Non-pigmented ciliary epithelial cell (primary cell): ENCODE results near the gene CRAT.

Experiments
- DNase-seq: peaks from one replicate; pipeline ENCODE4 v3.0.0-alpha.2; 2010; ENCODE audit warnings: low read depth

CRAT gene

DNA sequence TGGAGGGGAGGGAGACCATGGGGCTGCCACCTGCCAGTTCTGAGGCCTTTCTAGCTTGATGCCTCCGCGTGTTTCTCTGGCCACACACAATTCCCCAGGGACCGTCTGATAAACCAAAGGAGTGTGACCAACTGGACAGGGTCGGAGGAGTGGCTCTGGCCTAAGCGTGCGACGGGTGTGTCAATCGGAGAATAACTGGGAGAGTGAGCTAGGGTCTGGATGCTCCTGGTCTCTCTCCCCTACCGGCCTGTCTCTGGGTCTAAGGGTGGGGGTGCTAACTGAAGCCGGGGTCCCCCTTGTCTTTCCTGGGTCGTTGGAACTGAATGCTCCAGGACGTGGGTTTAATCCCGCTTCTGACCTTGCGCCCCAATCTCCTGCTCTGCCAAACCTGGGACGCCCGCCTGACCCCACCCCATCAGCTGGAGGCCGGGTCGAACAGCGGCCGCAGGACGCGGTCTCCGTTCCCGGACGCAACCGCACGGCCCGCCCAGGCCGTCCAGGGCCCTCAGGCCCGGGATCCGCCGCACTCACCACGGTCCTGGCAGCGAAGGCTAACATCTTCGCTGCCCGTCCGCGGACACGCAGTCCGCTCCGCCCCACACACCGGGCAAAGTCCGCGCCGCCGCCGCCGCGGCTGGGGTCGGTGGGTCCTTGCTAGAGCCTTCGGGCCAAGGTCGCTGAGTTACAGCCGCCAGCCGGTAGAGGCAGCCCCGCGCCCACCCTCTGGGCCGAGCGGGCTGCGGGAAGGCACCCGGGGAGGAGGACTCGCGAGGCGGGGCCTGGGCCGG, 447 bp downstream of the CRAT start:
- DNase-seq: no peak

DNA sequence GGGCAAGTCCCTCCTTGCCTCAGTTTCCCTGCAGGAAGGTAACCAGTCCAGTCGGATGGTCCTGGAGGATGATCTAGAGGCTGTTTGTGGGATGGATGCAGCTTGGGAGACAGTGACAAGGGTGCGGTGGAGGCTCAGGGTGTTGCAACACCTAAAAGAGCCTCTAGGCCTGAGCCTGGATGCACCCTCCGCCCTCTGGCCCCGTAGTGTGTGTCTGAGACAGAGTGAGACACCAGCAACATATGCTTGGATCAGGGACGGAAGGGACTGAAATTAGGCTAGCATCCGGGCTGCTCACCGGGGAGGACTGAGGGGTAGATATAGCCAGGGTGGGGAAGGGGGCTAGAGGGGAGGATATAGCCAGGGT, 1.1 kb downstream of the CRAT start:
- DNase-seq: no peak

DNA sequence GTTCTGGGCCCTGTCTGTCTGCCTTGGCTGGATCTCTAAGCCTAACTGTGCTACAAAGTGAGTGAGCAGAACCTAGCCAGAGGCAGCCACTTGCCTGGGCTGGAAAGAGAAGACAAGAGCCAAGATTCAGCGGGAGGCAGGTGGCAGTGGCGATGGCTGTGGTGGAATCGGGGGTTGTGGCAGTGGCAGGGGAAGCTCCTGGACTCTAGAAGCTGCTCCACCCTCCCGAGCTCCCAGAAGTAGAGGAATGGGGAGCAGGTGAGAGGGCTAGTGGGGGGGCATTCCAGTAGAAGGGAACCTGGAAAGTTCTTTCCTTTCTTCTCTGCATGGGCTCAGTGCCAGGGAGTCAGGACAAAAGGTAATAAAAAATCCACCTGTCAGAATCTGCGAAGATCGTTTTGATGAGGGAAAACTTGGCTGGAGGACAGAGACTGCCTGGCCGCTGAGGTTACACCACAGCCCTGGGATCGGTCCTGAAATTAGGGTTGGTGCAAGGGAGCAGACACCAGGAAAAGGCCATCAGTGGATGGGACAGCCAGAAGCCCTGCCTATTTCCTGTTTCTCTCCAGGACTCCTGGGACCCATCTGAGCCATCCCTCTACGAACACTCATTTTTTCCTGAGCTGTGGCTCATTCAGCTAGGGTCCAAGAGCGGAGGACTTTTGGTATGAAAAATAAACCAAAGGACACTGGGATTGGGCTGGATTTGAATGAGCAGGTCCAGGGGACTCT, 1.6 kb downstream of the CRAT start:
- DNase-seq: no peak

DNA sequence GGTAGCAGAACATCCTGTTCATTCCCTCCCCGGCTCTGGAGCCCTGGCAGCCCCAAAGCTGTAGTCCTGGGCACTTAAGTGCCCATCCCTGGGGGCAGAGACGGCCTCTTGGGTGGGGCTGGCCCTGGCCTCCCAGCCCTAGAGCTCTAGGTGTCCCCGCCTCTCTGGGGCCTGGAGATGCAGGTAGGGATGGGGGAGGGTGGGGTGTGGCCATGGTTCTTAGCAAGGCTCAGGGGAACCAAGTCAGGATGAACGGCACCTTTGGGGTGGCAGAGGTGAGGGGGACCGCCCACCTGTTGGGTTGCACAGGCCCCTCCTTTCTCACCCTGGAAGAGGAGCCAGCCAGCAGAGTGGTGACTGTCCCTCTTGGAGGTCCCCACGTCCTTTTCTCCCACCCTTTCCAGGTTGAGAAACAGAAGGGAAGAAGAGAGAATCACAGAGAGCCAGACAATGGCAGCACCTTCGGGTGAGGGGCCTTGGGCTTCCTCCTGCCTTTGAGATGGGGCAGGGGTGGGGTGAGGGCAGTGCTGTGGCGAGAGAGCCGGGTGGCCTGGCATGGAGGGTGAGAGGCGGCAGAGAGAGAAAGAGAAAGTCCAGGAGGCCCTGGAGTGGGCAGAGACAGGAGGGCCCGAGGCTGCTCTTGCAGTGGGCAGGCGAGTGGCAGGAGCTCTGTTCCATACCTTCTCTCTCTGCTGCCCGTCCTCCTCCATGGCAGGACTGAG, 2.3 kb downstream of the CRAT start:
- no peak for DNase-seq

DNA sequence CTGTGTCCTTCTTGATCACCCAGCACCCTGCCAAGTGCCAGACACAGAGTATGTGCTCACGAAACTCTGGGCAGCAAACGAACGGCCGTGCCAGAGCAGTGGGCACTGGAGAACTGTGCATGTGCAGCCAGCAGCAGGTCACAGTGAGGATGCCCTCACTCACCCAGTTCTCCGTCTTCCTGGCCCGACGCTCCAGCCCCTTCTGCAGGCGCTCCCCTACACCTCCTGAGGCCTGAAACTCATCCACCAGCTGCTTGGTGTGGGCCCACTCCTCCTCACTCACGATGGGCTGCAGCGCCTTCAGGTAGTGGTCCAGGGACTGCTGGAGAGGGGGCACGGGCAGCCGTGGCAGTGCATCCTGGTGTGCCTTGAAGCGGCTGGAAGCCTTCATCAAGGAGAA, 2.9 kb downstream of the CRAT start:
- no peak for DNase-seq

DNA sequence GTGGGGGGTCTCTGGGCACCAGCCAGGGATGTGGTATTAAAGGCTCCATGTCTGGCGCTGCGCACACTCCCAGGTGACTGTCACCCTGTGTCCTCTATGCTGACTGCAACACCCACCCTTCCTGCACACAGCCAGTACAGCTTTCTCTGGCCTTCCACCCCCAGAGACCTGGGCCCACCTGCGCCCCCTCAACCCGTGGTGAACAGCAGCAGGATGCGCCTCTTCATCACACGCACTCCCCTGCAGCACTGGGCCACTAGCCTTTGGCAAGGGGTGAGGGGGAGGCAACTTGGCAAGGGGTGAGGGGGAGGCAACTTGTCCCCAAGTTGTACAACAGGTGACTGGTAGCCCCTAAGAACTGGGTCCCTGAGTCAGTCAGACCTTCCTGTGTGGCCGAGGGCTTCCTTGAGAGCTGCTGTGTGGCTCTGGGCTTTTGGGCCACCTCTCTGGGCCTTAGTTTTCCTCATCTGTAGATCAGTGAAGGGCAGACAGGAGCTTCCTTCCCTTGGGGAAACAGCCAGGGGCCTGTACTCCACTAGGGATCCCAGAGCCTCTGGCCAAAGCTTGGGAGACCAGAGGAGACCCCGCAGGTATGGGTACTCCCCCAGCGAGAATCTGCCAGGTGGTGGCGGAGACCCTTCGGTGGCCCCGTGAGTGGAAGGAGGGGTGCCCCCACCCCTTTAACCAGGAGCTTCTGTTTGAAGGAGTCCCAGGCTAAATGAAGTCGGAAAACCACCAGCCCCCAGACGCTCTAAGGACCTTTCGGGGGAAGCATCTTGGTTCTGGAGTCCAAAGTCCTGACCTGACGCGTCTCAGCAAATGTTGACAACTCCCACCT, 4.5 kb downstream of the CRAT start:
- no peak for DNase-seq

DNA sequence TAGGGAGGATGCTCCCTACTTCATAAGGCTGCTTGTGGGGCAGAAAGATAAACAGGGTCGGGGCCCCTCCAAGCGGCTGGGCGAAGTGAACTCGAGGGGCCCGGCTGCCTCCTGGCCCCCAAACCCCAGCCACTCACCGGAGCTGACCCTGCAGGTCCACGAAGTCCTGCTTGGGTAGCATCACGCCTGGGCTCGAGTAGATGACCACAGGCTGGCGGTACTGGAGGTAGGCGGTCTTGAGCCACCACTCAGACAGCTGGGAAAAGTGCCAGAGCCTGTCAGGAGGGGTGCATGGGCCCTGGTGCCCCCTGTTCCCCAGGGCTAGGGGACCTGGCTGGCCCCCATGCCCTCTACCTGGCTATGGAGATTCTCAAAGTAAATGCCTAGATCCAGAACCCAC, 6.5 kb downstream of the CRAT start:
- DNase-seq: no peak

DNA sequence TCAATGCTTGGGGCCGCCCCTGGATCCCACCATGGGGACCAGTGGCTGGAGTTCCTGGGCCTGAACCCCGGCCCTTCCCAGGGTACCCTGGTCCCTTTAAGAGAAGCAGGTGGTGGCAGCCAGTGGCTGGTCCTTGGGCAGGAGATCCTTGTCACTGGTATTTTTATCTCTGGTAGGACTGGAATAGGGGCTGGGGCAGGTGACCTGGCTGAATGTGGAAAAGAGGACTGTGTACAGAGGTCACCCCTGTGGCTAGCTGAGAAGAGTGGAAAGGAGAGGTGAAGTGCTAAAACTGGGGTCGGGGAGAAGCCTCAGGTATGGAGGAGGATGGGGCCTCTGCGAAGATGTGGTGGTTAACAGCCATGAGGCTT, 7.0 kb downstream of the CRAT start:
- DNase-seq: no peak

DNA sequence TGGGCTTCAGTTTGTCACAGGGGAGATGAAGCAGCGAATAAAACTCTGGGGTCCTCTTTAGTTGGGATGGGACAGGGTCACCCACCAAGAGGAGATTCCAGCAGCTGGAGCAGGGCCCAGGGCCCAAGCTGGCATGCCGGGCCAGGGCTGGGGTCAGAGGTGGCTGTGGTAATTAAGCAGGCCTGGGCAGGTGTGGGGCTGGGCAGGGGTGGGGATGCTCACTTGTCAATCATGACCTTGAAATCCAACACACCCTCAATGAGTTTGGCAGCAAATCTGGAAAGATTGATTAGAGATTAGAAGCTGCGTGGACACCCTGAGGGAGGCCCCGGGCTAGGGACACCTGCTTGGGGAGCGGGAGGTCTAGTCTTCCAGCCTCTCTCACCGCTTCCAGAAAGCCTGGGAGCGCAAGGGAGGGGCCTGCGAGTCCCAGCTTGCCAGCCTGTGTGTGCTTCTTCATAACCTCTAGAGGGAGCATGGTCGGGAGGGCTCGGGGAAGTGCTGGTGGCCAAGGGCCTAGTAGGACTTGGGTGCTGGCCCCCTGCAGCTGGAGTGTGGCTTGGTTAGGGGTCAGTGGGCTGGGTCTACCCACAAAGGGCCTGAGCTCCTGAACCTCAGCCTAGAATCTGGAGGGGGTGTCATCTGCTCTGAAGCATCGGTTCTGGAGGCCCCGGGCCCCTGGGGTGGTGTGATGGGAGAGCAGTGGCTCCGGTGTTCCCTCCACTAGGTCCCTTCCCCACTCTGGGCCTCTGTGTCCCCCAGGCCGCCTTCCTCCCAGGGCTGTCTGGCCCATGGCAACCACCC, 7.6 kb downstream of the CRAT start:
- DNase-seq: no peak

DNA sequence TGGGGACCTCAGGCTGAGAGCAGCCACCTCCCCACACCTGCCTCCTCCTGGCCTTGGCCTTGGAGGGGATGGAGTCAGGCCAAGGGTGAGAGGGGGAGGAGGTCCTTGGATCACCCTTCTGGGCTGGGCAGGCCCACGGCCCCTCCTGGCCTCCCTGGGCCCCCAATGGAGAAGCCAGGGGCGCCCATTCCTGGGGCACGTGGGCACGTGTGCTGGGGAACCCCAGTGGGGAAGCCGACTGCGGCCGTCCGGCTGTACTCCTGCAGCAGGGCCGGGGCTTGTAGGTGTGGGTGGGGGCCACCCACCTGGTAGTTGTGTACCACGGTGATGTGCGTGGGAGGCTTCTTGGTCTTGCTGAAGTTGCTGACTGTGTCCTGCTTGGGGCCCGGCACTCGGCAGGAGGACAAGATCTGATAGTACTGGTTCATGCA, 8.5 kb downstream of the CRAT start:
- DNase-seq: no peak

DNA sequence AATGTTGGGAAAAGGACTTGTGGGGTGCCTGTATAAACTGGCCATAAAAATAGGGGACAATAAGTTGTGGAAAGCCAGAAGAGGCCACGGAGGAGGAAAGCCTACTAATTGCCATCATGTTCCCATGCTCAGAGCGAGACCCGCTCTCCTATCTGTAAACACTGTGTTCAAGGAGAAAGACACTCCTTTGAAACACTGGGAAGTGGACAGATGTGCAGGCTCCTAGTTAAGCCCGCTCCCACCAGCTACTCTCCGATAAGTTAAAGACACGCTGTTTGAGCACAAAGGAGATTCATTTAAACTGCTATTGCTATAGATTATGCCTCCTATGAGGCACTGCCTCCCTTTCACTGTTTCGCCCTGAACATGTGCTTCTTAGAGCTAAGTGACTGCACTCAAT, 9.3 kb downstream of the CRAT start:
- DNase-seq: no peak

DNA sequence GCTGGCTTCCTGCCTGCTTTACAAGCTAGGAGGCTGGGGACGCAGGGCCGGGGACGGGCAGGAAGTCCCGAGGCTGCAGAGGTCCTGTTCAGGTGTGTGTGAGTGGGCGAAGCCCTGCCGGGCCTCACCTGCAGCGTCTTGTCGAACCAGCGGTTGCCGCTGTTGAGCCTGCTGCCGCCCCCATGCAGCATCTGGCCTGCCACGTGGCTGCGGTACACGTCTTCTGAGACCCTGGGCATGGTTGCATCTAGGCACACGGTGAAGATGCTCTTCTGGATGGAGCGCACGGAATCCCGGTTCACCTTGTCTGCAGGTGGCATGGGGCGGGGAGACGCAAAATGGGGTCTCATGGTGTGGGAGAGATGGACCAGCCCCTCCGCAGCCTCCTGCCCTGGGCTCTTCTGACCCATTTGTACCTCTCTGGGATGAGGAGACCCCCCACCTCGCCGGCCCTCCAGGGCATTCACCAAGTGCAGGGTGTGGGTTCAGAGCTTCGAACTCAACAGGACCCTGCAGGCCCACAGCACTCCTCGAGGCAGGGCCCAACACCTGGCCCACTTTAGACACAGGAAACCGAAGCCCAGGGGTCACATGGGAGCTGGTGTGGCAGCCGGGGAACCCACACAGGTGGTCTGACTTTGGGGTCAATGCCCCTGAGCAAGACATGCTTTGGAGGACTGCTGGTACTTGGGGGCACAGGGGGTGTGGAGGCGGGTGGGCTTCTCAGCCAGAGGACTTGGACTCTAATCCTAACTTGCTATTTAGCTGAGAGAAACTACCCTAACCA, 10.0 kb downstream of the CRAT start:
- no peak for DNase-seq

DNA sequence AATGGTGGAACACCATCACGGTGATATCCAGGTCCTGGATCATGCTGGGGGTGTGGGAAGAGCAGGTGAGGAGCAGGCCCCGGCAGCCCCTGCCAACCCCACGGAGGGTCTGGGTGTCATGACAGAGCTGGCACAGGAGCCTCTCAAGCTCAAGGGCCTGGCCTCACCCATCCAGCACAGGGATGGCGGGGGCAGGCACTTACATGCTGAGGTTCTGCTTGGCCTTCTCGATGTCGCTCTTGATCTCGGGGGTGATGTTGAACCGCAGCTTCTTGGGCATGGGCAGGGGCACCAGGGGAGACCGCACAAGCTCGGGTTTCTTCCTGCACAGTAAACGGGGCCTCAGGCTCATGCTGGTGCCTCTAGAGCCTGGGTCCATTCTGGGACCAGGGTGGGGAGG, 12.3 kb downstream of the CRAT start:
- DNase-seq: no peak

DNA sequence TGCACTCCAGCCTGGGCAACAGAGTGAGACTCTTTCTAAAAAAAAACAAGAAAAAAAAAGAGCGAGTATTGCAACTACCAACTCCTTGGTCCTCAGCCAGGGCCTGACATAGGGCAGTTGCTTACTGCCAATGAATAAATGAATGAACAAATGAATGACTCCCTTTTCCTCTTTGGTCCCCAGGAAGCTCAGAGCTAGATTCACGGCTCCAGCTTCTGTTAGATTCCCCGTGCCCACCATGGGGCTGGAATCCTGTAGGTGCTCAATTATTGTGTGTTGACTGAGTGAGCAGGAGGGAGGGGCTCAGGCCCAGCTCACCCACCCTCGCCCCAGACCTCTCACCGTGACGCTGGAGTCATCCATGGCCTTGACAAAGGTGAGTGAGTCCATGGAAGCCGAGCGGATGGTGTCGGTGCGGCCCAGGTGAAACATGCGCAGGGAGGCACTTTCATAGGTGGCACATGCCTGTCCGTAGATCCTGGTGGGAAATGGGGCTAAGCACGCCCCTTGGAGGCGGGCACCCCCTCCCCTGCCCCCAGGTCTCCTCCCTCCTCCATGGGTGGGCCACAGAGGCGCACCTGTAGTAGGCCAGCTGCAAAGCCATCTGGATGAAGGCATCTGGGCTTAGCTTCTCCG, 12.8 kb downstream of the CRAT start:
- no peak for DNase-seq

DNA sequence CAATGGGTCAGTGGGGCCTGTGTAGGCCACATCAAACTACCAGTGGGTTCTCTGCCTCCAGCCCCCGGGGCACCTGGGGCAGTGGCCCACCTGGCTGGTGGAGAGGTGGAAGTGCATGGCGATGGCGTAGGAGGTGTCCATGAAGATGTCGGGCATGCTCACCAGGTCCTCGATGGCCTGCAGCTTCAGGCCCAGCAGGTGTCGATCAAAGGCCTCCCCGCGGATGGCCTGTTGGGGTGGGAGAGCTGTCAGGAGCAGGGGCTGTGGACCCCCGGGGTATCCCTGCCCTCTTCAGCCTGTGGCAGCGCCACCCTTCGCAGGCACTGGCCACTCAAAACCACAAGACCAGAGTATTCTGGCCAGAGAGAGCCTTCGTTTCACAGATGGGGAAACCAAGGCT, 14.7 kb downstream of the CRAT start:
- no peak for DNase-seq

DNA sequence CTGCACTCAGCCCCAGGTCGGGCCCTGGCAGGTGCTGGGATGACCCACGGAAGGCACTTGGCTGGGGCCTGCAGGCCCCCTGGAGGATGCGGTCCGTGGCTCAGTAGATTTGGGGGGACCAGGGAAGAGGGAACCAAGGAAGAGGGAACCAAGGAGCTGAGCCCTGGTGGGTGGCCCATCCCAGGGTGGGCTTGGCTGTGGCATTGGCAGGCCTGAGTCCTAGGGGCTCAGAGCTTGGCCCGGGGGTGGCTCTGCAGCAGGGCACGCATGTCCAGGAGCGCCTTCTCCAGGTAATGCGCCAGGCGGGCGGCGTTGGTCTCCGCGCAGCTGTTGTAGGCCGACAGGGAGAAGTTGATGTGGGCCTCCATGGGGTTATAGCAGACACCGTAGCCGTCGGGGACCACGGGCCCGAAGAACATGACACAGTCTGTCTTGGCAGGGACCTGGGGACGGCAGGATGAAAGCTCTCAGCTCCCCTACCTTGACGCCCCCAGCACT, 15.4 kb downstream of the CRAT start:
- DNase-seq: no peak

DNA sequence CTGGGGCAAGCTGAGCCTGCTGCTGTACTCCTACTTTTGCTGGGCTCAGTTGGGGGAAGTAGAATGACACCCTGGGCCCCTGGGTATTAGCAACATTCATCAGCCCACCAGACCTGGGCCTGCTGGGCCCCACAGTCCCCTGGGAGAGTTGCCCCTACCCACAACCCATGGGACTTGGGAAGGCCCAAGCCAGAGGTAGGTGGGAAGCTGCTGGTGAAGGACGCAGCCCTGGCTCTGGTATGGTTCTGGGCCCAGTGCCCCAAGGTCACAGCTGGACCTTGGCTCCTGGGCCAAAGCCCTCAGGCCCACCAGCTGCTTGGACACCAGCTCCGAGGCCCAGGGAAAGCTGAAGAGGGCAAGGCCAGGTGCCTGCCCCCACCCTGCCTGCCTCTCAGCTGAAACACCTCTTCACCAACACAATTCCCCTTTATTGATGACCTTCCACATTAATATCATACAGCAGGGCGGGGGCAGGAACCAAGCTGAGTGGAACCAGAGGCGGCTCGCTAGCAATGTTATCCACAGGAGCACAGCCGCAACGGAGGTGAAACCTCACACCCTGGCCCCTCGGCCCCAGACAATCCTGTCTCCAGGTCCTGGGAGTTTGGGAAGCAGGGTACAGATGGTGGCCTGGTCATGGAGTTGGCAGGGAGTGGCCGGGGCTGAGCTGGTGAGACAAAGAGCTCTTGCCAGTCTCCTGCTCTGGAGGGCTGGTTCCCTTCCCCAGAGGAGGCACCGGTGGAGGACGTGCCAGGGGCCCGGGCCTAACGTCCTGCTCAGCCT, 16.0 kb downstream of the CRAT start:
- no peak for DNase-seq

DNA sequence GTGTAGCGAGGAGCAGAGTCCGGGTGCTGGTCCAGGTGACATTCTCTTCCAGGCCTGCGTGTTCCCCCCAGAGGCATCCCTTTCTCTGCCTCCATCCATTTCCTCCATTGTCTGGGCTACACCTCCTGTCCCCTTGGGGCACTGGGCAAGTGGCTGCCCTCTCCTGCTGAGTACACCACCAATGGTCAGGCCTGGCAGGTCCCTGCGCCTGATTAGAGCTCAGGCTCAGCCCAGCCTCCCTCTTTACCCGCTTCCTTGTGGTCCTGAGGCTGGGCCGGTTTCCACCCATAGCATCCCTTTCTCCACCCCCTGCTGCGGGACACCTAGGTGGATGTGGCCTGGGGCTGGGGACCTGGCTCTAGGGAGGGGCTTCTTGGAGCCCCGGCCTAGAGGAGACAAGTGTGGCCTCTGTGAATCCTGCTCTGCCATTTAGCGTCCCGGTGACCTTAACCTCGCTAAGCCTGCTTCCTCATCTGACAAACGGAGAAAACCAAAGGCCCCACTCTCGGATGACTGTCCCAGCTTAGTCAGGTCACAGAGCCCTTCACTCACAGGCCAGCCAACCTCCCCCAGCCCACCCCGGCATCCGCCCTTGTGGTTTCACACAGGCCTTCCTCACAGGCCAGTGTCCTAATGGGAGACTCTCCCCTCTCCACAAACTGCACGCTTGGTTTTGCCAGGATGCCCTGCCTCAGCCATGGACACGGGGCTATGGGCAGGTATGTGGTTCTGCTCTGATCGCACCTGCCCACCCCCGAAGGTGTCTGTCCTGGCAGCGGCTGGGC, 16.8 kb downstream of the CRAT start:
- no peak for DNase-seq
